ENCODE measurements around the gene RAB10. TPM values are rescaled to one million over a fixed set of nuclear protein-coding genes. Genes with fewer than 3 reads are reported as not detected.

The RAB10 gene
- total RNA-seq, 1 donor from 2014 or later = 181 TPM

DNA sequence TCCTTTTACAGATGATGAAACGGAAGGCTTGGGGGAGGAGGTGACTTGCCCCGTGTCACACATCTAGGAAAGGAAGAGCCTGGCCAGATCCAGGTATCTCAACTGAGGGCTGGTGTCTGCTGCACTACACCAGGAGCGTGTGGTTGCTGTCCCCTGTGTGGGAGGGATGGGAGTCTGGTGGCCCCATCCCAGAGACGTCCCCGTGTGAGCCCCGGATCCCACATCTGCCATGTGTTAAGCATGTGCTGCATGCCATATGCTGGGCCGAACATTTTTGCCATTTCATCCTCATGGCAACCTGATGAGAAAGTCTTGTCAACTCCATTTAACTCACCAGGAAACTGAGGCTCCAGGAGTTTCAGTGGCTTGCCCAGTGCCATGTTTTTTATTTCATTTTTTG lies 143.2 kb downstream of the RAB10 start:
- H3K27me3 ChIP-seq = peaks cover 15% of the 10 kb centered on the region
- intact Hi-C loops (cut with DNase I) = no loop called here
- H3K4me1 ChIP-seq = peaks cover 4 to 13% of the 10 kb centered on the region in 2 donors
- peak in 1 of 2 donors; percentile 50 for DNase-seq (ENCODE audit: low spot score in 2 of 2)
- TF ChIP-seq, protein P1, sequence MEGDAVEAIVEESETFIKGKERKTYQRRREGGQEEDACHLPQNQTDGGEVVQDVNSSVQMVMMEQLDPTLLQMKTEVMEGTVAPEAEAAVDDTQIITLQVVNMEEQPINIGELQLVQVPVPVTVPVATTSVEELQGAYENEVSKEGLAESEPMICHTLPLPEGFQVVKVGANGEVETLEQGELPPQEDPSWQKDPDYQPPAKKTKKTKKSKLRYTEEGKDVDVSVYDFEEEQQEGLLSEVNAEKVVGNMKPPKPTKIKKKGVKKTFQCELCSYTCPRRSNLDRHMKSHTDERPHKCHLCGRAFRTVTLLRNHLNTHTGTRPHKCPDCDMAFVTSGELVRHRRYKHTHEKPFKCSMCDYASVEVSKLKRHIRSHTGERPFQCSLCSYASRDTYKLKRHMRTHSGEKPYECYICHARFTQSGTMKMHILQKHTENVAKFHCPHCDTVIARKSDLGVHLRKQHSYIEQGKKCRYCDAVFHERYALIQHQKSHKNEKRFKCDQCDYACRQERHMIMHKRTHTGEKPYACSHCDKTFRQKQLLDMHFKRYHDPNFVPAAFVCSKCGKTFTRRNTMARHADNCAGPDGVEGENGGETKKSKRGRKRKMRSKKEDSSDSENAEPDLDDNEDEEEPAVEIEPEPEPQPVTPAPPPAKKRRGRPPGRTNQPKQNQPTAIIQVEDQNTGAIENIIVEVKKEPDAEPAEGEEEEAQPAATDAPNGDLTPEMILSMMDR (IDR thresholded peaks at IDR 0.05) = no peak
- H3K27ac ChIP-seq = no peak overlapping the region
- no peak overlapping the region for H3K4me3 ChIP-seq
- no peaks in the 10 kb centered on the region for H3K9me3 ChIP-seq
- H3K36me3 ChIP-seq = no peaks in the 10 kb centered on the region

DNA sequence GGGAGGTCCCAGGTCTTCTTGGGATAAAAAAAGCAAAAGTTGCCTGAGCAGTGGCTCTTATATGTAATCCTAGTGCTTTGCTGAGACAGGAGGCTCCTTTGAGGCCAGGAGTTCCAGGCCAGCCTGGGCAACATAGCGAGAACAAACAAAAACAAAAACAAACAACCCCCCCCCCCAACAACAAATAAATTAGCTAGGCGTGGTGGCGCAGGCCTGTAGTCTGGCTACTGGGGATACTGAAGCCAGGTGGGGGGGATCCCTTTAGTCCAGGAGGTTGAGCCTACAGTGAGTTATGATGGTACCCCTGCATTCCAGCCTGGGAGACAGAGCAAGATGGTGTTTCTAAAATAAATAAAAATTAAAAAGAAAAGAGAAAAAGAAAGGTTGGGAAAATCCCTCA lies 144.4 kb downstream of the RAB10 start:
- Histone ChIP-seq H3K27ac (no peak overlapping the region), H3K4me1 (peaks cover 2 to 12% of the 10 kb centered on the region in 2 donors), H3K27me3 (peaks cover 15% of the 10 kb centered on the region), H3K9me3 (no peaks in the 10 kb centered on the region), H3K36me3 (no peaks in the 10 kb centered on the region), H3K4me3 (peak overlapping the region; percentile 53 to 71)
- intact Hi-C loops (cut with DNase I) = no loop called here
- peak in 1 of 2 donors; percentile 25 for DNase-seq (ENCODE audit: low spot score in 2 of 2)
- TF ChIP-seq, protein P1 (IDR thresholded peaks at IDR 0.05) = no peak

DNA sequence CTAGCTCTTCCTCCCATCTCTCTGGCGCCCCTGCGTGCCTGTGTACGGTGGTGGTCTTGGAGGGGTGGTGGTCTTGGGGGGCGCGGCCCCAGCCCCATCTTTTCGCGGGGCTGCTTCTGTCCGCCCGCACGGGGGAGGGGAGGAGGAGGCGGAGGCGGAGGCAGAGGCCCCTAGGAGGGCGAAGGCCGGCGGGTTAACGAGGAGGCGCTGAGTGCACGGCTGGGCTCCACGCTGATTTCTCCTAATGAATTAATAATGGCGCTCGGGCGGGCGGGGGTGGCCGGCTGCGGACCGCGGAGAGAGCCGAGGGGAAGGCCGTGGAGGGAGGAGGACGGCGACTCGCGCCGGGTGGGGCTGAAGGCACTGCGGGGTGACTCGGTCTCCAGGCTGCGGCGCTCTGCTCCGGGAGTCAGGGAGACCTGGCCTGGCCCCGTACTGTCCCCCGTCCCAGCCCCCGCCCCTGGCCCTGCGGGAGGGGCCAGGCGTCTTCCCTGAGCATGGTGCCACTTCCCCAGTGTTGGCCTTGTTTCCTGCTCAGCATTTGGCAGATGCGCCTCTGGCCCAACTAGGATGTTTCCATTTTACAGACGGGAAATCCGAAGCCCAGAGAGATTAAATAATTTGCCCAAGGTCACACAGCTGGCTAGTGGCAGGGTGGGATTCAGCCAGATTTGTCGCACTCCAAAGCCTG lies 145.0 kb downstream of the RAB10 start:
- intact Hi-C loops (cut with DNase I) = no loop called here
- H3K4me3 ChIP-seq = peak overlapping the region; percentile 53 to 71
- H3K4me1 ChIP-seq = peaks cover 0 to 9% of the 10 kb centered on the region in 2 donors
- no peaks in the 10 kb centered on the region for H3K9me3 ChIP-seq
- H3K36me3 ChIP-seq = no peaks in the 10 kb centered on the region
- no peak overlapping the region for H3K27ac ChIP-seq
- no peak for DNase-seq (ENCODE audit: low spot score in 2 of 2)
- peaks cover 8% of the 10 kb centered on the region for H3K27me3 ChIP-seq
- TF ChIP-seq, protein P1 (IDR thresholded peaks at IDR 0.05) = no peak

DNA sequence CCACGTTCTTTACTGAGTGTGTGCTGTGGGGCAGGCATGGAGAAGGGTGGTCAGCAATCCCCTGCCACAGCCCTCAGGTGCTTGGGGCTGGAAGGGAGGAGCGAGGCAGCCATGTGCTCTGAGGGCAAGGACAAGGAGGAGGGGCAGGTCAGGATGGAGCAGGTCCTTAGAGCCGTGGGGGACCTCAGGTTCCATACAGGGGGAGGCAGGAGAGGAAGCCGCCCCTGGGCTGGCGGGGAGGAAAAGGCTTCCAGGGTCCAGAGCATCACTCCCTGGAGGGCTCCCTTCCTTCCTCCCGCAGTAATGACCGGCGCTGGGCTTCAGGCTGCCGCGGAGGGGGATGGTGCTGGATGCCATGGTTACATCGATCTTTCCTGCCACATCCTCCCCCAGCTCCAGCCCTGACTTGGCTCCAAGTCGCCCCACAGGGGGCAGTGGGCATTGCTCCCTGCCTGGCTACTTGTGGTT lies 145.6 kb downstream of the RAB10 start:
- TF ChIP-seq, protein P1 (IDR thresholded peaks at IDR 0.05) = no peak
- Histone ChIP-seq H3K9me3 (no peaks in the 10 kb centered on the region), H3K36me3 (no peaks in the 10 kb centered on the region), H3K4me3 (peak overlapping the region; percentile 53 to 71), H3K4me1 (peaks cover 0 to 9% of the 10 kb centered on the region in 2 donors), H3K27ac (no peak overlapping the region), H3K27me3 (peaks cover 2% of the 10 kb centered on the region)
- no peak for DNase-seq (ENCODE audit: low spot score in 2 of 2)
- intact Hi-C loops (cut with DNase I) = no loop called here

DNA sequence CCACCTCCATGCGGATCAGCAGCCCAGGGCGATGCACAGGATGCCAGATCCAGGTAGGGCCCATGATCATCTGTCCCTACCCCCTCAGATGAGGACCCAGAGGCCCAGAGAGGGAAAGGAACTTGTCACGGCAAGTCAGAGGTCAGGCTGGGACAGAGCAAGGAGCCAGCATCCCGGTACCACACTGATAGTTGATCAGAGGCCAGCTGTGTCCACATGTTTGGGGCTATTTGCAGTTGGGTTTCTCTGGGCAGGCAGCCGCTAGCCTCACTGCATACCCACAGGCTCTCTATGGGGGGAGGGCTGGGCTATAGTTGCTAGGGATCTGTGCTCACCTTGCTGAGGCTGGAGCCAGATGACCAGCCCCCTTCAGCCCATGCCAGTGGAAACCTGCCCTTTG lies 148.6 kb downstream of the RAB10 start:
- TF ChIP-seq, protein P1 (IDR thresholded peaks at IDR 0.05) = no peak
- DNase-seq (ENCODE audit: low spot score in 2 of 2) = no peak
- Histone ChIP-seq H3K4me3 (no peak overlapping the region), H3K36me3 (no peaks in the 10 kb centered on the region), H3K27ac (no peak overlapping the region), H3K4me1 (peaks cover 0 to 9% of the 10 kb centered on the region in 2 donors), H3K9me3 (no peaks in the 10 kb centered on the region), H3K27me3 (no peaks in the 10 kb centered on the region)
- intact Hi-C loops (cut with DNase I) = loop anchor here (10.0 kb wide), 1 partner anchor 198 kb away; the partner anchor contains the start of gene KIF3C

All from ascending aorta (tissue), 2 donors.